SK-N-SH (cell line): ENCODE measurements around the gene LRRC40. TPM values are rescaled to one million over a fixed set of nuclear protein-coding genes. Genes with fewer than 3 reads are reported as not detected.

Experiments
- CTCF ChIA-PET: fragments of 300-600, 350-600 bp; formaldehyde crosslinking; extraction: SDS; loops from one replicate; lab custom pipeline; 2021; lab: Yijun Ruan, JAX
- POLR2A ChIA-PET: fragments of 350-600 bp; sonication (Branson Sonifier 250); formaldehyde crosslinking; extraction: SDS; loops from one replicate; lab custom pipeline; 2020; ENCODE audit warnings: antibody characterized with exemption, inconsistent platforms; lab: Yijun Ruan, JAX
- DNase-seq: peaks from one replicate; pipeline ENCODE4 v3.0.0; 2012
- H2AFZ ChIP-seq: fragments of 200-600 bp; sonication (generic); 2 replicates; pipeline ENCODE4 v1.8.1; 2016; ENCODE audit warnings: antibody characterized with exemption, mild to moderate bottlenecking, low read depth
- H3F3A ChIP-seq: fragments of 200-600 bp; sonication (generic); replicated peaks from 2 replicates; pipeline ENCODE3; 2016; ENCODE audit warnings: antibody characterized with exemption, mild to moderate bottlenecking; ENCODE audit not compliant: insufficient read depth
- H3K27ac ChIP-seq, 2 experiments: fragments of 200-500 bp in 1 of 2; fragments of 200-600 bp in 1 of 2; sonication (Bioruptor generic) in 1 of 2; sonication (generic), shearing (Covaris generic) in 1 of 2; 2 replicates each; pipeline versions ENCODE4 v1.5.1 to v1.6.1; 2014 to 2016; ENCODE audit warnings: low read depth in 2 of 2, inconsistent platforms in 1 of 2, low read length in 1 of 2, mild to moderate bottlenecking in 1 of 2, mixed read lengths in 1 of 2
- H3K27me3 ChIP-seq: fragments of 200-600 bp; sonication (generic), shearing (Covaris generic); 2 replicates; pipeline ENCODE4 v1.6.1; 2016; ENCODE audit warnings: mixed run types; ENCODE audit not compliant: insufficient read depth
- H3K36me3 ChIP-seq, 2 experiments: fragments of 200-500 bp in 1 of 2; fragments of 200-600 bp in 1 of 2; sonication (Bioruptor generic) in 1 of 2; sonication (generic) in 1 of 2; replicated peaks in 1 of 2; 2 replicates each; pipeline versions ENCODE3 to v1.5.1; 2014 to 2016; ENCODE audit warnings: low read length in 1 of 2, mild to moderate bottlenecking in 1 of 2; ENCODE audit not compliant: insufficient read depth in 2 of 2, control insufficient read depth in 1 of 2
- H3K4me1 ChIP-seq, 2 experiments: fragments of 200-500 bp in 1 of 2; fragments of 200-600 bp in 1 of 2; sonication (Bioruptor generic) in 1 of 2; sonication (generic), shearing (Covaris generic) in 1 of 2; 2 replicates each; pipeline versions ENCODE4 v1.5.1 to v1.6.1; 2014 to 2016; ENCODE audit warnings: low read depth in 1 of 2, low read length in 1 of 2, mixed run types in 1 of 2; ENCODE audit not compliant: insufficient read depth in 2 of 2, control insufficient read depth in 1 of 2
- H3K4me2 ChIP-seq: fragments of 200-600 bp; sonication (generic), shearing (Covaris generic); 2 replicates; pipeline ENCODE4 v1.6.1; 2017; ENCODE audit warnings: mixed run types
- H3K4me3 ChIP-seq, 2 experiments: fragments of 200-500 bp in 1 of 2; fragments of 200-600 bp in 1 of 2; sonication (Bioruptor generic) in 1 of 2; sonication (generic), shearing (Covaris generic) in 1 of 2; 2 replicates each; pipeline versions ENCODE4 v1.5.1 to v1.8.1; 2014 to 2016; ENCODE audit warnings: low read depth in 2 of 2, inconsistent platforms in 1 of 2, low read length in 1 of 2, mild to moderate bottlenecking in 1 of 2, mixed read lengths in 1 of 2, moderate library complexity in 1 of 2
- H3K79me2 ChIP-seq: fragments of 200-600 bp; sonication (generic); 2 replicates; pipeline ENCODE4 v1.8.1; 2017; ENCODE audit warnings: mild to moderate bottlenecking; ENCODE audit not compliant: insufficient read depth
- H3K9ac ChIP-seq: fragments of 200-600 bp; sonication (generic); 2 replicates; pipeline ENCODE4 v1.6.1; 2017; ENCODE audit warnings: mixed run types
- H3K9me2 ChIP-seq: fragments of 200-600 bp; sonication (generic); 2 replicates; pipeline ENCODE4 v1.6.1; 2017; ENCODE audit warnings: mixed run types
- H3K9me3 ChIP-seq: fragments of 200-600 bp; sonication (generic); 2 replicates; pipeline ENCODE4 v1.6.1; 2017; ENCODE audit warnings: mixed run types, mild to moderate bottlenecking, moderate library complexity
- H4K20me1 ChIP-seq: fragments of 200-600 bp; sonication (generic); 2 replicates; pipeline ENCODE4 v1.6.1; 2017; ENCODE audit warnings: mild to moderate bottlenecking, mixed run types; ENCODE audit not compliant: insufficient read depth
- ELF1 ChIP-seq: IDR thresholded peaks from 2 replicates; pipeline ENCODE4 v1.4.0; 2012
- EP300 ChIP-seq, 2 experiments: IDR thresholded peaks; 2 replicates each; pipeline versions ENCODE4 v1.4.0 to v1.6.1; 2012; ENCODE audit warnings: borderline replicate concordance in 1 of 2, low read depth in 1 of 2, low read length in 1 of 2
- EZH2phosphoT487 ChIP-seq: fragments of 200-600 bp; sonication (generic); IDR thresholded peaks from 2 replicates; pipeline ENCODE4 v1.6.1; 2017; ENCODE audit warnings: low read depth, mixed run types, mild to moderate bottlenecking, antibody characterized with exemption, moderate library complexity, borderline replicate concordance
- GATA2 ChIP-seq: sonication (generic); formaldehyde crosslinking; IDR thresholded peaks from 2 replicates; pipeline ENCODE4 v1.5.0; 2020; ENCODE audit warnings: mild to moderate bottlenecking, missing genetic modification reagents
- JUND ChIP-seq: IDR thresholded peaks from 2 replicates; pipeline ENCODE4 v1.4.0; 2012
- MXI1 ChIP-seq: IDR thresholded peaks from 2 replicates; pipeline ENCODE4 v1.6.1; 2012; ENCODE audit warnings: mild to moderate bottlenecking, low read depth, low read length, improper control_type of control experiment
- PBX3 ChIP-seq: IDR thresholded peaks from 2 replicates; pipeline ENCODE4; 2012
- REST ChIP-seq: IDR thresholded peaks from 2 replicates; pipeline ENCODE4 v1.6.1; 2012; ENCODE audit warnings: mild to moderate bottlenecking, low read depth, low read length, moderate library complexity
- SIN3A ChIP-seq: IDR thresholded peaks from 2 replicates; pipeline ENCODE4 v1.6.1; 2012; ENCODE audit warnings: low read depth, mild to moderate bottlenecking, low read length, moderate library complexity, borderline replicate concordance
- TAF1 ChIP-seq: IDR thresholded peaks from 2 replicates; pipeline ENCODE4 v1.6.1; 2012; ENCODE audit warnings: low read depth, mild to moderate bottlenecking, low read length, moderate library complexity, borderline replicate concordance
- WGBS: methylation state at CpG from one replicate; pipeline ENCODE4 v1.1.6; 2017; ENCODE audit warnings: low lambda C conversion rate; 5-methylcytosine and 5-hydroxymethylcytosine counted together
- polyA plus RNA-seq, 3 experiments: library from polyadenylated mRNA; depleted of rRNA; stranded (reverse); fragments of >200 nt; gene quantifications; 2 replicates each; pipeline ENCODE4 v1.2.3, GENCODE V29; 2012
- TF ChIP-seq, protein P1 (sequence below): fragments of 200-600 bp; sonication (generic); IDR thresholded peaks from 2 replicates; pipeline ENCODE4 v1.6.1; 2017; ENCODE audit warnings: antibody characterized with exemption, mild to moderate bottlenecking, moderate library complexity

LRRC40 gene
- polyA plus RNA-seq, 1 of the 3 experiments (the other 2 are of a cell fraction): 5.6 TPM

DNA sequence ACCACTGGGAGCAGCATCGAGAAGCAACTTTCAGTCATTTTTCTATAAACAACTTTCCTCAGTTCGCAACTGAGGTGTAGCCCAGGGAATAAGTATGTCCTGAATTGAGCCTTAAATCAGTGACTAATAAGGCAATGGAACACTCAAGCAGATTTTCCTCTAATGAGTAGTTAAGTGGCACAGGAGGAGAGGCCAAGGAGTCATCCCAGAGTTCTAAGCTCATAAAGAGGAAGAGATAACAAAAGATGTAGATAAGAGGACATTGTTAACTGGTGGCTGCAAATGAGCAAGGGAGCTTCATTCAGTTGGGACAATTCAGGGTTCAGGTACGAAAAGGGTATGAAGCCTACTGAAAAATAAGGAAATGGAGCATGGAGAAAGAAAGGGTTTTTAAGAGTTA is 64.5 kb downstream of the LRRC40 start:
- peak overlapping the region; percentile 60 to 76; a peak in 3 of 4 replicates for H3K27ac ChIP-seq
- no peaks in the 10 kb centered on the region for H3K27me3 ChIP-seq
- peaks cover 5 to 21% of the 10 kb centered on the region in 2 experiments; a peak in 3 of 4 replicates for H3K4me1 ChIP-seq
- no peak overlapping the region for H2AFZ ChIP-seq
- no peak for TF ChIP-seq SIN3A
- no peak for TF ChIP-seq REST
- no peak for TF ChIP-seq TAF1
- TF ChIP-seq PBX3: no peak
- TF ChIP-seq ELF1: no peak
- no peak for TF ChIP-seq EP300 (IDR thresholded peaks at IDR 0.05; ENCODE audit: borderline replicate concordance in 1 of 2, low read depth in 1 of 2, low read length in 1 of 2)
- TF ChIP-seq JUND: no peak
- TF ChIP-seq GATA2: no peak
- no peak for TF ChIP-seq MXI1
- no peak for TF ChIP-seq EZH2phosphoT487
- TF ChIP-seq, protein P1, sequence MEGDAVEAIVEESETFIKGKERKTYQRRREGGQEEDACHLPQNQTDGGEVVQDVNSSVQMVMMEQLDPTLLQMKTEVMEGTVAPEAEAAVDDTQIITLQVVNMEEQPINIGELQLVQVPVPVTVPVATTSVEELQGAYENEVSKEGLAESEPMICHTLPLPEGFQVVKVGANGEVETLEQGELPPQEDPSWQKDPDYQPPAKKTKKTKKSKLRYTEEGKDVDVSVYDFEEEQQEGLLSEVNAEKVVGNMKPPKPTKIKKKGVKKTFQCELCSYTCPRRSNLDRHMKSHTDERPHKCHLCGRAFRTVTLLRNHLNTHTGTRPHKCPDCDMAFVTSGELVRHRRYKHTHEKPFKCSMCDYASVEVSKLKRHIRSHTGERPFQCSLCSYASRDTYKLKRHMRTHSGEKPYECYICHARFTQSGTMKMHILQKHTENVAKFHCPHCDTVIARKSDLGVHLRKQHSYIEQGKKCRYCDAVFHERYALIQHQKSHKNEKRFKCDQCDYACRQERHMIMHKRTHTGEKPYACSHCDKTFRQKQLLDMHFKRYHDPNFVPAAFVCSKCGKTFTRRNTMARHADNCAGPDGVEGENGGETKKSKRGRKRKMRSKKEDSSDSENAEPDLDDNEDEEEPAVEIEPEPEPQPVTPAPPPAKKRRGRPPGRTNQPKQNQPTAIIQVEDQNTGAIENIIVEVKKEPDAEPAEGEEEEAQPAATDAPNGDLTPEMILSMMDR: no peak
- no peaks in the 10 kb centered on the region for H3K9me2 ChIP-seq
- DNase-seq: no peak
- peak overlapping the region; percentile 49; the same call in 1 of the 2 replicates for H3K4me2 ChIP-seq
- no peak overlapping the region for H3K4me3 ChIP-seq
- no peaks in the 10 kb centered on the region for H3K79me2 ChIP-seq
- POLR2A ChIA-PET: interaction anchor here (1.4 kb wide), 1 partner anchor 81 kb away, joined by 5 read pairs; the partner anchor contains the start of gene SRSF11
- peaks cover 7 to 15% of the 10 kb centered on the region in 2 experiments for H3K36me3 ChIP-seq
- CTCF ChIA-PET: interaction anchor here (3.6 kb wide), 1 partner anchor 9 kb away, joined by 29 read pairs; no protein-coding TSS in a partner anchor
- no peak overlapping the region for H3K9ac ChIP-seq
- no peaks in the 10 kb centered on the region for H4K20me1 ChIP-seq
- no peaks in the 10 kb centered on the region for H3K9me3 ChIP-seq
- WGBS: 89% methylated on average over 3 of the region's 3 CpGs
- peaks cover 23% of the 10 kb centered on the region for H3F3A ChIP-seq
